ENCODE results near the gene FGF22. TPM values are rescaled to one million over a fixed set of nuclear protein-coding genes. Genes with fewer than 3 reads are reported as not detected.
"Not testable (repeated sequence)": the region's sequence is repeated elsewhere in the genome, so short reads cannot be mapped to it uniquely, and the experiment has no call there.

FGF22 gene
- total RNA-seq, 1 experiment from 2014 or later = 1.3 TPM

GRCh38 chr19:603779-604178 is 35.9 kb upstream of the FGF22 start:
- intact Hi-C loops (cut with micrococcal nuclease); DNase-seq; BruUV-seq (replicated peaks); H3K4me3 ChIP-seq (ENCODE audit: low read length); H3F3A ChIP-seq (ENCODE audit: low read length, unreplicated experiment); H3K4me1 ChIP-seq (ENCODE audit: insufficient read depth, low read length); H3K27me3 ChIP-seq (ENCODE audit: low read length); ATAC-seq; H3K79me2 ChIP-seq (ENCODE audit: low read length); CTCF ChIA-PET; H3K4me2 ChIP-seq (ENCODE audit: low read length); H2AFZ ChIP-seq (ENCODE audit: low read length); H4K20me1 ChIP-seq (ENCODE audit: low read length); H3K9me2 ChIP-seq (replicated peaks; ENCODE audit: low read length); H3K27ac ChIP-seq (ENCODE audit: low read length); POLR2A ChIA-PET (ENCODE audit: unreplicated experiment); H3K9me3 ChIP-seq (ENCODE audit: low read length); H3K9ac ChIP-seq (ENCODE audit: low read length); H3K36me3 ChIP-seq (ENCODE audit: low read depth, low read length): not testable (repeated sequence)

DNA sequence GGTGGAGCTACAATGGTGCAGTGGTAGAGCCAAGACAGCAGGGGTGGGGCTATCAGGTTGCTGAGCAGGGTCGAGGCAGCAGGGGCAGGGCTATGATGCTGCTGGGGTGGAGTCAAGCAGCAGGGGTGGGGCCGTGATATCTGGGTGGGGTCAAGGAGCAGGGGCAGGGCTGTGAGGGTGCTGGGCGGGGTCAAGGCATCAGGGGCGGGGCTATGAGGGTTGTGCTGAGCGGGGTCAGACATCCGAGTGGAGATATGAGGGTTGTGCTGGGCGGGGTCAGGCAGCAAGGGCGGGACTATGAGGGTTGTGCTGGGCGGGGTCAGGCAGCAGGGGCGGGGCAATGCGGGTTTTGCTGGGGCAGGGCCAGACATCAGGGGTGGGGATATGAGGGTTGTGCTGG is 35.3 kb upstream of the FGF22 start:
- Histone ChIP-seq H3K27ac (ENCODE audit: low read length) (no peak overlapping the region), H3K9me3 (ENCODE audit: low read length) (no peaks in the 10 kb centered on the region), H3K79me2 (ENCODE audit: low read length) (no peaks in the 10 kb centered on the region), H3K4me3 (ENCODE audit: low read length) (no peak overlapping the region), H3K36me3 (ENCODE audit: low read depth, low read length) (no peaks in the 10 kb centered on the region), H3K9me2 (replicated peaks; ENCODE audit: low read length) (no peaks in the 10 kb centered on the region), H3K27me3 (ENCODE audit: low read length) (no peaks in the 10 kb centered on the region), H3K4me2 (ENCODE audit: low read length) (no peak overlapping the region), H2AFZ (ENCODE audit: low read length) (no peak overlapping the region), H3F3A (ENCODE audit: low read length, unreplicated experiment) (no peaks in the 10 kb centered on the region), H4K20me1 (ENCODE audit: low read length) (no peaks in the 10 kb centered on the region), H3K4me1 (ENCODE audit: insufficient read depth, low read length) (no peaks in the 10 kb centered on the region), H3K9ac (ENCODE audit: low read length) (no peak overlapping the region)
- intact Hi-C loops (cut with micrococcal nuclease) = no loop called here
- no peak for DNase-seq
- CTCF ChIA-PET = no interaction called here
- ATAC-seq = no peak
- TF ChIP-seq EZH2phosphoT487 (IDR thresholded peaks at IDR 0.05; ENCODE audit: borderline replicate concordance, low read length) (no peak), EZH2 (IDR thresholded peaks at IDR 0.05; ENCODE audit: low read length, unreplicated experiment) (no peak), CTCF (conservative IDR thresholded peaks at IDR 0.05; ENCODE audit: low read depth, low read length) (no peak)
- POLR2A ChIA-PET (ENCODE audit: unreplicated experiment) = no interaction called here
- no TSS peak for BruUV-seq (replicated peaks)

DNA sequence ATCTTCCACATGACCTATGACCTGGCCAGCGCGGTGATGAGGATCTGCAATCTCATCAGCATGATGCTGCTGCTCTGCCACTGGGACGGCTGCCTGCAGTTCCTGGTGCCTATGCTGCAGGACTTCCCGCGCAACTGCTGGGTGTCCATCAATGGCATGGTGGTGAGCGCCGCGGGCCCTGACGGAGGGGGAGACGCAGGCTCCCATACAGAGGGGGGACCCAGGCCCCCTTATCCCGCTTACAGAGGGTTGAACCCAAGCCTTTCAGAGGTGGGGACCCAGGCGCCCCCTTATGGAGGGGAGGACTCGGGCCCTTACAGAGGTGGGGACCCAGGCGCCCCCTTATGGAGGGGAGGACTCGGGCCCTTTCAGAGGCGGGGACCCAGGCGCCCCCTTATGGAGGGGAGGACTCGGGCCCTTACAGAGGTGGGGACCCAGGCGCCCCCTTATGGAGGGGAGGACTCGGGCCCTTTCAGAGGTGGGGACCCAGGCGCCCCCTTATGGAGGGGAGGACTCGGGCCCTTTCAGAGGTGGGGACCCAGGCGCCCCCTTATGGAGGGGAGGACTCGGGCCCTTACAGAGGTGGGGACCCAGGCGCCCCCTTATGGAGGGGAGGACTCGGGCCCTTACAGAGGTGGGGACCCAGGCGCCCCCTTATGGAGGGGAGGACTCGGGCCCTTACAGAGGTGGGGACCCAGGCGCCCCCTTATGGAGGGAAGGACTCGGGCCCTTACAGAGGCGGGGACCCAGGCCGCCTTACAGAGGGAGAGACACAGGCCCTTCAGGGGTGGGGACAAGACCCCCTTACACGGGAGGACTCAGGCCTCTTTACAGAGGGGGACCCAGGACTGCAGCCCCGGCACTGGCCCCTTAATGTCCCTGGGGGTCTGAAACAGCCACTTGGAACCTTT is 34.4 kb upstream of the FGF22 start:
- BruUV-seq (replicated peaks); POLR2A ChIA-PET (ENCODE audit: unreplicated experiment); H3K9me3 ChIP-seq (ENCODE audit: low read length); CTCF ChIA-PET; intact Hi-C loops (cut with micrococcal nuclease); H3K79me2 ChIP-seq (ENCODE audit: low read length); H3K4me2 ChIP-seq (ENCODE audit: low read length); H3K27ac ChIP-seq (ENCODE audit: low read length); DNase-seq; H3K4me1 ChIP-seq (ENCODE audit: insufficient read depth, low read length); ATAC-seq; H2AFZ ChIP-seq (ENCODE audit: low read length); H4K20me1 ChIP-seq (ENCODE audit: low read length); H3K9me2 ChIP-seq (replicated peaks; ENCODE audit: low read length); H3K27me3 ChIP-seq (ENCODE audit: low read length); H3F3A ChIP-seq (ENCODE audit: low read length, unreplicated experiment); H3K36me3 ChIP-seq (ENCODE audit: low read depth, low read length); H3K9ac ChIP-seq (ENCODE audit: low read length); H3K4me3 ChIP-seq (ENCODE audit: low read length): not testable (repeated sequence)
- peak; percentile 48; the same call in 1 of the 2 replicates for TF ChIP-seq CTCF (conservative IDR thresholded peaks at IDR 0.05; ENCODE audit: low read depth, low read length)
